ENCODE measurements around the gene ORMDL3. TPM values are rescaled to one million over a fixed set of nuclear protein-coding genes. Genes with fewer than 3 reads are reported as not detected.

Gene ORMDL3
- total RNA-seq, 1 donor from 2014 or later = 38.5 TPM

GRCh38 chr17:39872751-39873150, 54.6 kb downstream of the ORMDL3 start:
- ChIA-PET POLR2A (interaction anchor here (0.7 to 4.4 kb wide), 6 partner anchors 80 to 120 kb away, joined by 3 to 39 read pairs (median 4); partner anchors contain the start of gene PSMD3), CTCF (interaction anchor here (0.8 to 7.6 kb wide), 16 partner anchors 15 to 251 kb away, joined by 3 to 61 read pairs (median 4); partner anchors contain the start of gene PSMD3)
- H3K9me3 Mint-ChIP-seq = peaks cover 5% of the 10 kb centered on the region
- DNase-seq (no peak), ATAC-seq (ENCODE audit: low read depth) (peak; percentile 45)
- no peak for TF ChIP-seq CTCF (IDR thresholded peaks at IDR 0.05)
- peak overlapping the region; percentile 58 for H3K4me3 Mint-ChIP-seq
- H3K4me1 Mint-ChIP-seq = peaks cover 43% of the 10 kb centered on the region
- intact Hi-C loops (cut with micrococcal nuclease) = loop anchor here (1.0 to 5.0 kb wide), 4 partner anchors 55 to 155 kb away; partner anchors contain the start of genes LRRC3C, ORMDL3 and PSMD3
- peaks cover 4% of the 10 kb centered on the region for H3K36me3 Mint-ChIP-seq (ENCODE audit: low read depth)
- H3K27me3 Mint-ChIP-seq = no peaks in the 10 kb centered on the region
- peak overlapping the region; percentile 62 for H3K27ac Mint-ChIP-seq

DNA sequence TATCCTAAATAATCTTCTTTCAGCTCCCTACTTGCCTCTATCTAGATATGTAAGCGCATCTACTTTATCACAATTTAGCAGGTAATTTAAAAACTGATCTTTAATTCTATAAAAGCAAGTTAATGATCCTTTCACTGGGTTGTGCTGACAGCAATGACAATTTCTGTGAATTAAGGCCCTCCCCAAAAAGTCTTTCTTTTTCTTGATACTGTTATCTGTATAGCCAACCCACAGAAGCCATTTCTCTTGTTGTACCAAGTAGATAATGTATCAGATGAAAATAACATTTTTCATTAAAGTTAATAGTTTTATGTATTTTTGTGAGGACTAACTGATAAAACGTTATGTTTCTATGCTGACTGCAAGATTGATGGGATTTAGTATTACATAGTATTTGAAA, 55.6 kb downstream of the ORMDL3 start:
- Mint-ChIP-seq H3K4me1 (peaks cover 53% of the 10 kb centered on the region), H3K9me3 (peaks cover 5% of the 10 kb centered on the region), H3K4me3 (peak overlapping the region; percentile 19), H3K27me3 (no peaks in the 10 kb centered on the region), H3K36me3 (ENCODE audit: low read depth) (peaks cover 6% of the 10 kb centered on the region), H3K27ac (peak overlapping the region; percentile 66)
- TF ChIP-seq CTCF (IDR thresholded peaks at IDR 0.05) = no peak
- intact Hi-C loops (cut with micrococcal nuclease) = loop anchor here (1.0 to 5.0 kb wide), 3 partner anchors 56 to 108 kb away; partner anchors contain the start of genes LRRC3C, ORMDL3 and PSMD3
- ChIA-PET CTCF (interaction anchor here (1.7 to 7.6 kb wide), 4 partner anchors 86 to 250 kb away, joined by 5 to 61 read pairs (median 18); partner anchors contain the start of gene PSMD3), POLR2A (interaction anchor here (2.1 to 4.4 kb wide), 2 partner anchors 109 to 117 kb away, joined by 9 to 39 read pairs; partner anchors contain the start of gene PSMD3)
- ATAC-seq (ENCODE audit: low read depth) (no peak), DNase-seq (no peak)

Other genes with a start within 250 kb of the ORMDL3 start
- gene PGAP3, start 239.5 kb downstream of the ORMDL3 start, total RNA-seq = 19.0 and 24.0 TPM in 2 replicates
- gene ERBB2, start 227.5 kb downstream of the ORMDL3 start, total RNA-seq = 4.4 and 7.1 TPM in 2 replicates
- 42.2 and 45.7 TPM in 2 replicates for gene MIEN1, start 197.1 kb downstream of the ORMDL3 start, total RNA-seq
- gene GRB7, start 189.7 kb downstream of the ORMDL3 start, total RNA-seq = 0.44 TPM in 1 of 2 replicates, not detected in the other
- 208 and 220 TPM in 2 replicates for gene IKZF3, start 63.3 kb downstream of the ORMDL3 start, total RNA-seq
- 1.2 and 1.6 TPM in 2 replicates for gene ZPBP2, start 59.4 kb downstream of the ORMDL3 start, total RNA-seq
- gene GSDMB, start 9.0 kb downstream of the ORMDL3 start, total RNA-seq = 10.3 and 11.7 TPM in 2 replicates
- gene LRRC3C, start 131 bp upstream of the ORMDL3 start, total RNA-seq = not detected in 2 replicates
- not detected in 2 replicates for gene GSDMA, start 35.4 kb upstream of the ORMDL3 start, total RNA-seq
- 115 and 127 TPM in 2 replicates for gene PSMD3, start 53.2 kb upstream of the ORMDL3 start, total RNA-seq
- gene CSF3, start 87.8 kb upstream of the ORMDL3 start, total RNA-seq = not detected in 2 replicates
- 110 and 127 TPM in 2 replicates for gene MED24, start 126.8 kb upstream of the ORMDL3 start, total RNA-seq
- gene THRA, start 135.4 kb upstream of the ORMDL3 start, total RNA-seq = 5.4 and 5.9 TPM in 2 replicates
- 5.5 and 6.1 TPM in 2 replicates for gene NR1D1, start 173.0 kb upstream of the ORMDL3 start, total RNA-seq
- 84.5 and 101 TPM in 2 replicates for gene MSL1, start 194.4 kb upstream of the ORMDL3 start, total RNA-seq
- 110 and 119 TPM in 2 replicates for gene CASC3, start 212.9 kb upstream of the ORMDL3 start, total RNA-seq
- gene RAPGEFL1, start 249.9 kb upstream of the ORMDL3 start, total RNA-seq = 4.9 and 7.0 TPM in 2 replicates